B cell (primary cell): Measurements from ENCODE around the gene SCUBE1. TPM values are rescaled to one million over a fixed set of nuclear protein-coding genes. Genes with fewer than 3 reads are reported as not detected.

Experiments used
- ATAC-seq: fragments of 200-7000 bp; cut with Tn5 transposase; one replicate; pipeline ENCODE4 v1.10.0; 2021; ENCODE audit warnings: low read depth, mild to moderate bottlenecking, moderate number of reproducible peaks, moderate library complexity
- CTCF ChIA-PET: fragments of 350-600 bp; sonication (Branson Sonifier 250); formaldehyde crosslinking; loops from one replicate; lab custom pipeline; 2021; ENCODE audit warnings: antibody characterized with exemption, inconsistent platforms; lab: Charles Lee
- POLR2A ChIA-PET: fragments of 350-600 bp; sonication (Branson Sonifier 250); formaldehyde crosslinking; loops from one replicate; lab custom pipeline; 2021; ENCODE audit warnings: antibody characterized with exemption; lab: Charles Lee
- DNase-seq: peaks from one replicate; pipeline ENCODE4 v3.0.0; 2013
- H2AFZ ChIP-seq: 2 replicates; pipeline ENCODE4 v1.6.1; 2012; ENCODE audit warnings: mild to moderate bottlenecking, low read depth, low read length; ENCODE audit not compliant: insufficient read depth, poor library complexity, severe bottlenecking
- H3K27ac ChIP-seq, 2 donors: 1 replicate in 1 of 2; 2 replicates in 1 of 2; pipeline ENCODE4 v1.5.1; 2012 to 2013; ENCODE audit warnings: low read length in 2 of 2, mild to moderate bottlenecking in 2 of 2, moderate library complexity in 1 of 2
- H3K27me3 ChIP-seq, 4 experiments: fragments of 200-600 bp in 1 of 4; sonication (generic) in 1 of 4; replicated peaks in 1 of 4; 1 replicate in 2 of 4; 2 replicates in 2 of 4; pipeline versions ENCODE4 v1.6.1 to v1.7.0; 2013 to 2016; ENCODE audit warnings: low read length in 3 of 4, mild to moderate bottlenecking in 2 of 4, mixed read lengths in 1 of 4, moderate library complexity in 1 of 4; ENCODE audit not compliant: insufficient read depth in 4 of 4, control insufficient read depth in 3 of 4; ENCODE audit errors: control extremely low read depth in 1 of 4
- H3K36me3 ChIP-seq, 2 experiments: replicated peaks in 1 of 2; 1 replicate in 1 of 2; 2 replicates in 1 of 2; pipeline versions ENCODE4 v1.6.1 to v1.7.1; 2013; ENCODE audit warnings: low read length in 1 of 2; ENCODE audit not compliant: insufficient read depth in 2 of 2, control insufficient read depth in 1 of 2; ENCODE audit errors: control extremely low read depth in 1 of 2, extremely low read depth in 1 of 2
- H3K4me1 ChIP-seq, 2 donors: fragments of 200-600 bp in 1 of 2; sonication (generic) in 1 of 2; 1 replicate in 1 of 2; 2 replicates in 1 of 2; pipeline versions ENCODE4 v1.5.1 to v1.6.1; 2013 to 2017; ENCODE audit warnings: low read length in 2 of 2; ENCODE audit not compliant: control insufficient read depth in 2 of 2, insufficient read depth in 2 of 2
- H3K4me2 ChIP-seq: replicated peaks from 2 replicates; pipeline ENCODE3; 2012; ENCODE audit warnings: mild to moderate bottlenecking, low read depth, low read length; ENCODE audit not compliant: poor library complexity, severe bottlenecking
- H3K4me3 ChIP-seq, 5 experiments: fragments of 200-600 bp in 1 of 5; sonication (generic) in 1 of 5; 1 replicate in 3 of 5; 2 replicates in 2 of 5; pipeline versions ENCODE4 v1.5.1 to v1.7.0; 2011 to 2016; ENCODE audit warnings: low read length in 4 of 5, mild to moderate bottlenecking in 4 of 5, low read depth in 2 of 5, control low read depth in 1 of 5, moderate library complexity in 1 of 5; ENCODE audit not compliant: insufficient read depth in 1 of 5; ENCODE audit errors: control extremely low read depth in 1 of 5, extremely low read depth in 1 of 5
- H3K79me2 ChIP-seq: fragments of 200-600 bp; sonication (generic); one replicate; pipeline ENCODE4 v1.6.0; 2016; ENCODE audit warnings: low read length; ENCODE audit not compliant: control insufficient read depth, insufficient read depth
- H3K9ac ChIP-seq: fragments of 200-600 bp; sonication (generic); 2 replicates; pipeline ENCODE4 v1.6.1; 2017; ENCODE audit warnings: mild to moderate bottlenecking, low read length, moderate library complexity
- H3K9me3 ChIP-seq, 3 donors: one replicate each; pipeline versions ENCODE4 v1.6.1 to v1.7.1; 2013; ENCODE audit warnings: low read length in 2 of 3; ENCODE audit not compliant: control insufficient read depth in 2 of 3, insufficient read depth in 1 of 3; ENCODE audit errors: control extremely low read depth in 1 of 3
- H4K20me1 ChIP-seq: 2 replicates; pipeline ENCODE4 v1.6.0; 2012; ENCODE audit warnings: mild to moderate bottlenecking, low read length; ENCODE audit not compliant: insufficient read depth, control insufficient read depth, poor library complexity, severe bottlenecking
- H3K27ac Mint-ChIP-seq: one replicate; pipeline ENCODE4 v1.8.0; 2021; ENCODE audit warnings: mixed read lengths
- H3K27me3 Mint-ChIP-seq: one replicate; pipeline ENCODE4 v1.8.0; 2021; ENCODE audit warnings: mixed read lengths
- H3K4me1 Mint-ChIP-seq: one replicate; pipeline ENCODE4 v1.8.0; 2021; ENCODE audit warnings: mixed read lengths
- H3K4me3 Mint-ChIP-seq: one replicate; pipeline ENCODE4 v1.8.0; 2021; ENCODE audit warnings: mixed read lengths
- H3K9me3 Mint-ChIP-seq: one replicate; pipeline ENCODE4 v1.8.0; 2022; ENCODE audit warnings: mixed read lengths; ENCODE audit not compliant: insufficient read depth
- CTCF ChIP-seq: fragments of 200-600 bp; IDR thresholded peaks from one replicate; pipeline ENCODE4 v1.8.0; 2022; ENCODE audit warnings: antibody characterized with exemption, mild to moderate bottlenecking
- EZH2 ChIP-seq: IDR thresholded peaks from 2 replicates; pipeline ENCODE4 v1.6.1; 2012; ENCODE audit warnings: borderline replicate concordance, low read depth, mild to moderate bottlenecking, moderate library complexity, low read length; ENCODE audit not compliant: insufficient read depth, poor library complexity, severe bottlenecking
- WGBS: methylation state at CpG from one replicate; pipeline ENCODE4 v1.1.5; 2013; ENCODE audit warnings: missing lambda C conversion rate; ENCODE audit not compliant: insufficient coverage; 5-methylcytosine and 5-hydroxymethylcytosine counted together
- intact Hi-C: fragments of 100-400 bp; cut with micrococcal nuclease; formaldehyde crosslinking; loops from one replicate; pipeline ENCODE4 v1.10.0; 2022
- polyA plus RNA-seq: library from polyadenylated mRNA; depleted of rRNA; stranded (reverse); fragments of >200 nt; gene quantifications from 2 replicates; pipeline ENCODE4 v1.2.3, GENCODE V29; 2012
- total RNA-seq, 2 donors: library from RNA; stranded (reverse); fragments of 120-200 nt in 1 of 2; gene quantifications; 1 replicate in 1 of 2; 2 replicates in 1 of 2; pipeline versions ENCODE4 v1.2.3 to v1.2.4, GENCODE V29; 2013 to 2022

Gene SCUBE1
- total and polyA plus RNA-seq, 2 donors (not counting 1 experiment from before 2014, with no cell fraction given): not detected

- Mint-ChIP-seq H3K9me3 (no peaks in the 10 kb centered on the region), H3K27me3 (peaks cover 49% of the 10 kb centered on the region), H3K27ac (no peak overlapping the region), H3K4me1 (peaks cover 20% of the 10 kb centered on the region), H3K4me3 (no peak overlapping the region)
- DNase-seq: no peak
- TF ChIP-seq CTCF (no peak), EZH2 (no peak)
- Histone ChIP-seq H3K27ac (no peak overlapping the region), H3K4me1 (peaks cover 19 to 22% of the 10 kb centered on the region in 2 donors), H3K9ac (no peak overlapping the region), H3K27me3 (peaks cover 0 to 19% (median 3%) of the 10 kb centered on the region in 4 experiments), H2AFZ (no peak overlapping the region), H3K9me3 (no peaks in the 10 kb centered on the region), H4K20me1 (no peaks in the 10 kb centered on the region), H3K4me3 (no peak overlapping the region), H3K4me2 (no peak overlapping the region), H3K79me2 (no peaks in the 10 kb centered on the region), H3K36me3 (no peaks in the 10 kb centered on the region)
- ChIA-PET POLR2A (no interaction called here), CTCF (interaction anchor here (0.8 kb wide), 1 partner anchor 28 kb away, joined by 4 read pairs; no protein-coding TSS in a partner anchor)
- no peak for ATAC-seq
- WGBS: 94% methylated on average over 17 of the region's 17 CpGs
- intact Hi-C loops: no loop called here
Measured at GRCh38 chr22:43260331-43261231, 82.6 kb downstream of the SCUBE1 start.

GRCh38 chr22:43257961-43258360 lies 85.2 kb downstream of the SCUBE1 start:
- H3K27ac ChIP-seq: no peak overlapping the region
- no peaks in the 10 kb centered on the region for H3K9me3 Mint-ChIP-seq
- H3K79me2 ChIP-seq: no peaks in the 10 kb centered on the region
- H3K4me3 Mint-ChIP-seq: no peak overlapping the region
- H3K4me1 ChIP-seq: peaks cover 4% of the 10 kb centered on the region in 2 donors
- peaks cover 0 to 8% (median 2%) of the 10 kb centered on the region in 4 experiments for H3K27me3 ChIP-seq
- H3K9ac ChIP-seq: no peak overlapping the region
- no peak for TF ChIP-seq CTCF
- no peak for TF ChIP-seq EZH2
- no peaks in the 10 kb centered on the region for H3K36me3 ChIP-seq
- ChIA-PET CTCF (interaction anchor here (1.2 kb wide), 1 partner anchor 26 kb away, joined by 4 read pairs; no protein-coding TSS in a partner anchor), POLR2A (no interaction called here)
- ATAC-seq: no peak
- no peak overlapping the region for H3K4me2 ChIP-seq
- 34% methylated on average over 20 of the region's 20 CpGs for WGBS
- no peaks in the 10 kb centered on the region for H3K9me3 ChIP-seq
- no peak overlapping the region for H3K27ac Mint-ChIP-seq
- peaks cover 44% of the 10 kb centered on the region for H3K27me3 Mint-ChIP-seq
- intact Hi-C loops: no loop called here
- H2AFZ ChIP-seq: no peak overlapping the region
- no peaks in the 10 kb centered on the region for H4K20me1 ChIP-seq
- peaks cover 3% of the 10 kb centered on the region for H3K4me1 Mint-ChIP-seq
- DNase-seq: no peak
- no peak overlapping the region for H3K4me3 ChIP-seq
